ENCODE results near the gene PRKAG2.

PRKAG2 gene

DNA sequence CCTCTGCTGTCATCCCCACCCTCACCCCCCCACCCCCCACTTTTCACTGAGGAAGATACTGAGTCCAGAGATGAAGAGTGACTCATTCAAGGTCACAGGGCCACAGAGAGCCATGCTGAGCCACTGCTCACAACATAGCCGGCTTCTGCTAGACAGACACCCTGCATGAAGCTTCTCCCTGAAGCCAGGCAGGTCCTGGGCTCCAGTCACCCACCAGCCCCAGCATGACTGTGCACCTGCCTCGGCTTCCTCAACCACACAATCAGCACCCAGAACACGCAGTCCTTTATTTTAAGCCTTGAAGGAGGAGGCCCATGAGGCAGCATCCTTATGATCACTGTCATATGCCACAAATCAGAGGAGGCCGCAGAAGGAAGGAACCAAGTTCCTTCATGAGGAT lies 19.2 kb upstream of the PRKAG2 start:
- TF ChIP-seq, protein P1, sequence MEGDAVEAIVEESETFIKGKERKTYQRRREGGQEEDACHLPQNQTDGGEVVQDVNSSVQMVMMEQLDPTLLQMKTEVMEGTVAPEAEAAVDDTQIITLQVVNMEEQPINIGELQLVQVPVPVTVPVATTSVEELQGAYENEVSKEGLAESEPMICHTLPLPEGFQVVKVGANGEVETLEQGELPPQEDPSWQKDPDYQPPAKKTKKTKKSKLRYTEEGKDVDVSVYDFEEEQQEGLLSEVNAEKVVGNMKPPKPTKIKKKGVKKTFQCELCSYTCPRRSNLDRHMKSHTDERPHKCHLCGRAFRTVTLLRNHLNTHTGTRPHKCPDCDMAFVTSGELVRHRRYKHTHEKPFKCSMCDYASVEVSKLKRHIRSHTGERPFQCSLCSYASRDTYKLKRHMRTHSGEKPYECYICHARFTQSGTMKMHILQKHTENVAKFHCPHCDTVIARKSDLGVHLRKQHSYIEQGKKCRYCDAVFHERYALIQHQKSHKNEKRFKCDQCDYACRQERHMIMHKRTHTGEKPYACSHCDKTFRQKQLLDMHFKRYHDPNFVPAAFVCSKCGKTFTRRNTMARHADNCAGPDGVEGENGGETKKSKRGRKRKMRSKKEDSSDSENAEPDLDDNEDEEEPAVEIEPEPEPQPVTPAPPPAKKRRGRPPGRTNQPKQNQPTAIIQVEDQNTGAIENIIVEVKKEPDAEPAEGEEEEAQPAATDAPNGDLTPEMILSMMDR (IDR thresholded peaks at IDR 0.05; ENCODE audit: low read depth, low read length): no peak
- no peak for DNase-seq (ENCODE audit: low read depth in 2 of 2)
- H3K4me3 ChIP-seq (replicated peaks in 1 of 2; ENCODE audit: low read depth in 2 of 2, low read length in 2 of 2): no peak overlapping the region

DNA sequence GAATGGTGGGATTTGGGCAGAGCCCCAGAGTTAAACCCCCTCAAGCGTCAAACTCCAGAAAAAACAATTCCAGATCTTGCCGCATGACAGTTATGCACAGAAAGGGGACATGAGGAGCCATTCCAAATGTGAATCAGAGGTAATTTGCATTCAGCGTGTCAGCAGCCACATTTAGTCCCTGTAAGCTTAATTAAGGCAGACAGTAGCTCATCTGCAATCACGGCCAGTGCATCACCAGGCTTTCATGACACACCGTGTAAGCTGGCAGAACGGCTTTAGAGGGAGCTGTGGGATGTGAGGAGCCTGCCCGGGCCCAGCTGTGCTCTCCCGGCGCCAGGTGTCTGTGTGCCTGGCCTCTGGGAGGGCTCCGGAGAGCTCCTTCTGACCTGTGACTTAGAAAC lies 18.7 kb upstream of the PRKAG2 start:
- no peak overlapping the region for H3K4me3 ChIP-seq (replicated peaks in 1 of 2; ENCODE audit: low read depth in 2 of 2, low read length in 2 of 2)
- TF ChIP-seq, protein P1 (IDR thresholded peaks at IDR 0.05; ENCODE audit: low read depth, low read length): no peak
- no peak for DNase-seq (ENCODE audit: low read depth in 2 of 2)

GRCh38 chr7:151895008-151895630 lies 18.2 kb upstream of the PRKAG2 start:
- no peak overlapping the region for H3K4me3 ChIP-seq (replicated peaks in 1 of 2; ENCODE audit: low read depth in 2 of 2, low read length in 2 of 2)
- TF ChIP-seq, protein P1 (IDR thresholded peaks at IDR 0.05; ENCODE audit: low read depth, low read length): no peak
- DNase-seq (ENCODE audit: low read depth in 2 of 2): no peak

GRCh38 chr7:151894111-151895007 lies 17.4 kb upstream of the PRKAG2 start:
- TF ChIP-seq, protein P1 (IDR thresholded peaks at IDR 0.05; ENCODE audit: low read depth, low read length): no peak
- H3K4me3 ChIP-seq (replicated peaks in 1 of 2; ENCODE audit: low read depth in 2 of 2, low read length in 2 of 2): no peak overlapping the region
- no peak for DNase-seq (ENCODE audit: low read depth in 2 of 2)

DNA sequence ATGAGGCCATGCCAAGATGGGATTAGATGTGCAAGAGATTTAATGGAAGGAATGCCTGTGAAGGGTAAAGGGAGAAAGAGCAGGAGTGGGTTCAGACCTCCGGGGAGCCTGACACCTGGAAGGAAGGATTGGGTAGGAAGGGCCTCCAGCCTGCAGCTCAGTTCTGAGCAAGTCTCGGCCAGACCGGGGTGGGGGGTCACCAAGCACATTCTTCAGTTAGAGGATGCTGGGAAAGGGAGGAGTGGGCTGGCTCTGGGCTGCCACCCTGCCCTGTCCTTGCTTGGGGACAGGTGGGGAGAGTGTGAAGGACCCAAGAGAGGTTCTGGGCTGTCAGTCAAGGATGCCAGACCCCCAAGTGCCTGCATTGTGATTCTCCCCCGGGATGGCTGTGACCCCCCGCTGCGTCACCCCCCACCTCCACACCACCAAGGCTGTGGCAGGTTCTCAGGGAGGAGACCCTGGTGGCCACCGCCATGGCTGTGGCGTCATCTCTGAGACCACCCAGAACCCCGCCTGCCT lies 16.5 kb upstream of the PRKAG2 start:
- no peak overlapping the region for H3K4me3 ChIP-seq (replicated peaks in 1 of 2; ENCODE audit: low read depth in 2 of 2, low read length in 2 of 2)
- TF ChIP-seq, protein P1 (IDR thresholded peaks at IDR 0.05; ENCODE audit: low read depth, low read length): no peak
- DNase-seq (ENCODE audit: low read depth in 2 of 2): no peak

- H3K4me3 ChIP-seq (replicated peaks in 1 of 2; ENCODE audit: low read depth in 2 of 2, low read length in 2 of 2): no peak overlapping the region
- TF ChIP-seq, protein P1 (IDR thresholded peaks at IDR 0.05; ENCODE audit: low read depth, low read length): no peak
These were observed 14.8 kb upstream of the PRKAG2 start for GRCh38 chr7:151891753-151892152.

More at GRCh38 chr7:151891753-151892152, 14.8 kb upstream of the PRKAG2 start:
- no peak for DNase-seq (ENCODE audit: low read depth in 2 of 2)
